GM10266 (cell line): ENCODE measurements around the gene XAGE5.
"Not testable (repeated sequence)": the region's sequence is repeated elsewhere in the genome, so short reads cannot be mapped to it uniquely, and the experiment has no call there.

Source experiments
- DNase-seq: peaks from one replicate; pipeline ENCODE4 v3.0.0; 2012; ENCODE audit errors: extremely low spot score
- TF ChIP-seq, protein P1 (sequence below): IDR thresholded peaks from 2 replicates; pipeline ENCODE4 v1.5.1; 2012; ENCODE audit warnings: mild to moderate bottlenecking, low read depth; ENCODE audit not compliant: control insufficient read depth, insufficient read depth; ENCODE audit errors: missing control alignments

Gene XAGE5

DNA sequence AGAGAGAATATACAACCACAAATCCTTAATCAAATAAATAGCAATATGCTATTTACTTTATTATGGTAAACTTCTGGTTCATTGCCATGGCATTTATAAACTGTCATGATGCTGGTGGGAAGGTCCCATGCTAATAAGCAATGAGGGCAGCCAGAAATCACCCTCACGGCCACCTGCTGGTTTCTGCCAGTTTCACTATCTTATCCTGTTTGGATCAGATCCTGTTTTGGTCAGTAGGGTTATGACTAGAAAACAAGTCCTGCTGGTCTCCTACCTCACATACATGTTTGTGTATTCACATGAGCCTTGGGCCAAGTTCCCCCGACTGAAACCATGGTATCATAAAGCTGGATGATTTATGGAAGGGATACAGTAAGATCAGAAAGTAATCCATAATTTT, 28.1 kb downstream of the XAGE5 start:
- no peak for DNase-seq
- TF ChIP-seq, protein P1, sequence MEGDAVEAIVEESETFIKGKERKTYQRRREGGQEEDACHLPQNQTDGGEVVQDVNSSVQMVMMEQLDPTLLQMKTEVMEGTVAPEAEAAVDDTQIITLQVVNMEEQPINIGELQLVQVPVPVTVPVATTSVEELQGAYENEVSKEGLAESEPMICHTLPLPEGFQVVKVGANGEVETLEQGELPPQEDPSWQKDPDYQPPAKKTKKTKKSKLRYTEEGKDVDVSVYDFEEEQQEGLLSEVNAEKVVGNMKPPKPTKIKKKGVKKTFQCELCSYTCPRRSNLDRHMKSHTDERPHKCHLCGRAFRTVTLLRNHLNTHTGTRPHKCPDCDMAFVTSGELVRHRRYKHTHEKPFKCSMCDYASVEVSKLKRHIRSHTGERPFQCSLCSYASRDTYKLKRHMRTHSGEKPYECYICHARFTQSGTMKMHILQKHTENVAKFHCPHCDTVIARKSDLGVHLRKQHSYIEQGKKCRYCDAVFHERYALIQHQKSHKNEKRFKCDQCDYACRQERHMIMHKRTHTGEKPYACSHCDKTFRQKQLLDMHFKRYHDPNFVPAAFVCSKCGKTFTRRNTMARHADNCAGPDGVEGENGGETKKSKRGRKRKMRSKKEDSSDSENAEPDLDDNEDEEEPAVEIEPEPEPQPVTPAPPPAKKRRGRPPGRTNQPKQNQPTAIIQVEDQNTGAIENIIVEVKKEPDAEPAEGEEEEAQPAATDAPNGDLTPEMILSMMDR, result no peak

DNA sequence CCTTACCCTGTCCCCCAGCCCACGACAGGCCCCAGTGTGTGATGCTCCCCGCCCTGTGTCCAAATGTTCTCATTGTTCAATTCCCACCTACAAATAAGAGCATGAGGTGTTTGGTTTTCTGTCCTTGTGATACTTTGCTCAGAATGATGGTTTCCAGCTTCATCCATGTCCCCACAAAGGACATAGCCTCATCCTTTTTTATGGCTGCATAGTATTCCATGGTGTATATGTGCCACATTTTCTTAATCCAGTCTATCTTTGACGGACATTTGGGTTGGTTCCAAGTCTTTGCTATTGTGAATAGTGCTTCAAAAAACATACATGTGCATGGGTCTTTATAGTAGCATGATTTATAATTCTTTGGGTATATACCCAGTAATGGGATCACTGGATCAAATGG, 32.5 kb downstream of the XAGE5 start:
- not testable (repeated sequence) for DNase-seq

DNA sequence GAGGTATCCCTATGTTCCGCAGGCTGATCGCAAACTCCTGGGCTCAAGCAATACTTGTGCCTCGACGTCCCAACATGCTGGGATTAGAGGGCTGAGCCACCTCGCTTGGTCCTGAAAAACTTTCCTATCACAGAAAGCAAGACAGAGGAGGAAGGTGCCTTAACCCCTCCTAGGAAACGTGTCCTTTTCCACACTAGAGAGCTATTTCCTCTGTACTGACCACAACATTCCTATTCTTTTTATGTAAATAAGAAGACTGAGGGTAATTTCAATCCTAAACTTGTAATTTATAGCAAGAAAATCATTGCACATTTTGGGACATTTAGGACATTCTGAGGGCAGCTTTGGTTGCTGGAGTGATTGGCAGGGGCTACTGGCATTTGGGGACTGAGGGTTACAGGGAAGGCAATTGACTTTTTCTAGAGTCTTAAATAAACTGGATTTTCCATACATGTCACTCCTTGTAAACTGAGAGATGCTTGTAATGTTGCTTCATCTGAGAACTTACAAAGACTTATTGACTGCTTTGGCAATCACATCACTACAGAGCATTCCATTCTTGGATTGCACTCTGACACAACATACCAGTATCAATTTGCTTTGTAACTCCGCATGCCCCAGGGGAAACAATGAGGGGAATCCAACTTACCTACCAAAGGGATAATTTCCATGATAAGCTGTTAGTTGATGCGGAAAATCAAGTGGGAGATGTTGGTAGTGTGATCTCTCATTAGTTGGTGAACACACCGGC, 41.2 kb downstream of the XAGE5 start:
- no peak for DNase-seq
- TF ChIP-seq, protein P1, result no peak

DNA sequence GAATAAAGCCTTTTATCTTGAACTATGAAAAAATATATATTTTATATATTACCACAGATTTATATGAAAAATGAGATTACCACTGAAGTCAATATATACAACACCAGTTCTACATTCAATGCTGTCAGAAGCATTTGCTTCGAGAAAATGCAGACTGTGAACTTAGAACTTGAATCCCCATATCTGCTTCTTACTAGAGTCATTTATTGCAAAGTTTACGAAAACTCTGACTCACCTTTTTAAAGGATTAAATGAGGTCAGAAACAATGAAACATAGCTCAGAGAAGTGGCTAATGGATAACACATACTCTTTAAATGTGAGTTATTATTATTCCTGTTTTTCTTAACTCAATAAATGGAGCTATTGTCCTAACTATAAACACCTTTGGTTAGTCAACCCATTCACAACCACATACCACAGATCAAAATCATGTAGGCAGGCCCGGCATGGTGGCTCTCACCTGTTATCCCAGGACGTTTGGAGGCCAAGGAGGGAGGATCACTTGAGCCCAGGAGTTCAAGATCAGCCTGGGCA, 46.0 kb downstream of the XAGE5 start:
- not testable (repeated sequence) for DNase-seq

DNA sequence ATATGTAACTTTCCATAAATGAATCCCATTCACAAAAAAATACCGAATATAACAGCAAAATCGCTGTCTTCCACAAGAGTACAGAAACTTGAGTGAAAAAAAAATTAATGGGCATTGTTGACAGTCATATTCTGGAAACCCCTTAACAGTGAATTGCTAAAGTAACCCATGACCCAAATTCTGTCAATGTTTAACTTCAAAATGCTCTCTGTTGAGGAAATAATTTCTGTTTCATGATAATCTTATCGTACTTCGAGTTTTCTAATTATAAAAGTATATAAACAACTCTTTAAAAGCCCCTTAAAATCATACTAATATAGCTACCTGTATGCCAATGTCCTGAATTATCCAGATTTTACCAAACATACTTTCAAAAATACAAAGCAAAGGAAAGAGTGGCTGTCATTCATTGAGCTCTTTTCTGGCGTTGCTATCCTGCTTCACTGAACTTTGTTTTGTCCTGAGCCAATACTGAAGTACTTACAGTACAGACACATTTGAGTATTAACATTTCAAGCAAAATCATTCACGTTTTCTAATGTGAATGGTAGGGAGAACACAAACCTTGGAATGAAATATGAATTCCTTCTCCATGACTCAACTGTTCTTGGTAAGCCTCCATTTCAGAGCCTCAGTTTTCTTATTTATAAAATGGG, 54.4 kb downstream of the XAGE5 start:
- DNase-seq, result no peak
- TF ChIP-seq, protein P1, result no peak
